Fibroblast of lung (primary cell): Measurements from ENCODE around the gene TCF21. TPM values are rescaled to one million over a fixed set of nuclear protein-coding genes. Genes with fewer than 3 reads are reported as not detected.

Experiments
- DNase-seq, 2 donors: peaks; one replicate each; pipeline versions ENCODE4 v3.0.0 to v3.0.0-alpha.2; 2010; ENCODE audit warnings: low read depth in 2 of 2
- H2AFZ ChIP-seq: 2 replicates; pipeline ENCODE4 v1.5.1; 2012; ENCODE audit warnings: low read length, control low read depth, inconsistent platforms
- H3K27ac ChIP-seq: 2 replicates; pipeline ENCODE4 v1.5.1; 2011; ENCODE audit warnings: low read length, control low read depth; ENCODE audit not compliant: insufficient read depth
- H3K27me3 ChIP-seq: 2 replicates; pipeline ENCODE4 v1.5.1; 2011; ENCODE audit warnings: mild to moderate bottlenecking, low read length; ENCODE audit not compliant: control insufficient read depth, insufficient read depth
- H3K36me3 ChIP-seq: 2 replicates; pipeline ENCODE4 v1.5.1; 2011; ENCODE audit warnings: low read length; ENCODE audit not compliant: control insufficient read depth, insufficient read depth
- H3K4me1 ChIP-seq: 2 replicates; pipeline ENCODE4 v1.5.1; 2011; ENCODE audit warnings: low read length; ENCODE audit not compliant: control insufficient read depth, insufficient read depth; ENCODE audit errors: extremely low read depth
- H3K4me2 ChIP-seq: 2 replicates; pipeline ENCODE4 v1.5.1; 2011; ENCODE audit warnings: low read length, control low read depth; ENCODE audit not compliant: insufficient read depth; ENCODE audit errors: extremely low read depth
- H3K4me3 ChIP-seq, 4 experiments: fragments of 200-600 bp in 1 of 4; sonication (generic) in 1 of 4; replicated peaks in 1 of 4; 2 replicates each; pipeline ENCODE4 v1.5.1; 2011 to 2016; ENCODE audit warnings: low read length in 4 of 4, low read depth in 3 of 4, mild to moderate bottlenecking in 3 of 4, control low read depth in 2 of 4, inconsistent platforms in 1 of 4, mixed read lengths in 1 of 4; ENCODE audit not compliant: insufficient read depth in 1 of 4; ENCODE audit errors: control extremely low read depth in 1 of 4
- H3K79me2 ChIP-seq: 2 replicates; pipeline ENCODE4 v1.5.1; 2012; ENCODE audit warnings: mild to moderate bottlenecking, low read length, inconsistent platforms; ENCODE audit not compliant: control insufficient read depth, insufficient read depth
- H3K9ac ChIP-seq: 2 replicates; pipeline ENCODE4 v1.5.1; 2011; ENCODE audit warnings: mild to moderate bottlenecking, low read length, control low read depth; ENCODE audit not compliant: insufficient read depth
- H3K9me3 ChIP-seq: 2 replicates; pipeline ENCODE4 v1.5.1; 2012; ENCODE audit warnings: low read depth, low read length; ENCODE audit not compliant: control insufficient read depth, insufficient read depth
- H4K20me1 ChIP-seq: 2 replicates; pipeline ENCODE4 v1.5.1; 2011; ENCODE audit warnings: low read length; ENCODE audit not compliant: control insufficient read depth, insufficient read depth; ENCODE audit errors: extremely low read depth
- EZH2 ChIP-seq: IDR thresholded peaks from 2 replicates; pipeline ENCODE4 v1.5.1; 2012; ENCODE audit warnings: low read length, control low read depth, mild to moderate bottlenecking; ENCODE audit errors: missing control alignments
- polyA plus RNA-seq, 2 donors: library from polyadenylated mRNA; depleted of rRNA in 1 of 2; stranded (reverse) in 1 of 2; unstranded in 1 of 2; fragments of >200 nt; gene quantifications; 2 replicates each; pipeline ENCODE4 v1.2.1, GENCODE V29; 2011 to 2012; ENCODE audit warnings: missing spikeins in 1 of 2
- total RNA-seq: library from RNA; depleted of rRNA; stranded (reverse); fragments of >200 nt; gene quantifications from 2 replicates; pipeline ENCODE4 v1.2.1, GENCODE V29; 2014
- TF ChIP-seq, protein P1 (sequence below), 2 donors: IDR thresholded peaks in 1 of 2; conservative IDR thresholded peaks in 1 of 2; 1 replicate in 1 of 2; 2 replicates in 1 of 2; pipeline ENCODE4 v1.5.1; 2011 to 2012; ENCODE audit warnings: low read length in 2 of 2, control low read depth in 1 of 2, inconsistent platforms in 1 of 2, low read depth in 1 of 2, mild to moderate bottlenecking in 1 of 2

Gene TCF21
- total and polyA plus RNA-seq, 2 donors (not counting 1 experiment from before 2014, with no cell fraction given), result 11.1 to 20.5 TPM

DNA sequence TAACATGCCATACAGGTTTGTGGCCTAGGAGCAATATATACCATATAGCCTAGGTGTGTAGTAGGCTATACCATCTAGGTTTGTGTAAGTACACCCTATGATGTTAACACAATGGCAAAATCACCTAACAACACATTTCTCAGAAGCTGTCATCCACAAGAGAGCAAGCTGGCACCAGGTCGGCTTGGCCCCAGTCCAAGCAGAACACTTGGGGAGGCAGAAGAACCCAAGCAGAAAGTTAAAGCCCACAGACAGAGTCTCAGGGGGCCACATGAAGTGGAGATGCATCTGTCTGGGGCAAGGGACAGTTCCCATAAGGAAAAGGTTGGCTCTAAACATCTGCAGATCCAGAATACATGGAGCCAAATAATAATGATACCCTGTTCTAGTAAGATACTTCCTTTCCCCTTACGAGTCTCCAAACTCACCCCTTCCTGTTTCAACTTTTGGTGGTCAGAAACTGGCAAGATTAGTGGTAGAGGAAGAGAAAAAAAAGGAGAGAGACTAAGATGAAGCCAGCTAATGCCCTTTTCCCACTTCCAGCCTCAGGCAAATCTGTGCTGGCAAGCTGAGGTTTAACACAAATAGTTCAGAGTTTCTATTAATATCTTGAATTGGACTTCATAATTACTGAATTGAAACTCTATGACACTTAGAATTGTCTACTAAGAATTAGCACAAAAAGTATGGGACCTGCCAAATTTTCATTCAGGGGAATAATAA lies 29.5 kb downstream of the TCF21 start:
- Histone ChIP-seq H3K79me2 (no peaks in the 10 kb centered on the region), H3K27me3 (no peaks in the 10 kb centered on the region), H3K36me3 (no peaks in the 10 kb centered on the region), H3K9me3 (no peaks in the 10 kb centered on the region), H4K20me1 (no peaks in the 10 kb centered on the region), H3K4me2 (no peak overlapping the region), H3K4me1 (no peaks in the 10 kb centered on the region), H3K4me3 (no peak overlapping the region), H2AFZ (no peak overlapping the region), H3K9ac (no peak overlapping the region), H3K27ac (no peak overlapping the region)
- no peak for TF ChIP-seq EZH2
- TF ChIP-seq, protein P1, sequence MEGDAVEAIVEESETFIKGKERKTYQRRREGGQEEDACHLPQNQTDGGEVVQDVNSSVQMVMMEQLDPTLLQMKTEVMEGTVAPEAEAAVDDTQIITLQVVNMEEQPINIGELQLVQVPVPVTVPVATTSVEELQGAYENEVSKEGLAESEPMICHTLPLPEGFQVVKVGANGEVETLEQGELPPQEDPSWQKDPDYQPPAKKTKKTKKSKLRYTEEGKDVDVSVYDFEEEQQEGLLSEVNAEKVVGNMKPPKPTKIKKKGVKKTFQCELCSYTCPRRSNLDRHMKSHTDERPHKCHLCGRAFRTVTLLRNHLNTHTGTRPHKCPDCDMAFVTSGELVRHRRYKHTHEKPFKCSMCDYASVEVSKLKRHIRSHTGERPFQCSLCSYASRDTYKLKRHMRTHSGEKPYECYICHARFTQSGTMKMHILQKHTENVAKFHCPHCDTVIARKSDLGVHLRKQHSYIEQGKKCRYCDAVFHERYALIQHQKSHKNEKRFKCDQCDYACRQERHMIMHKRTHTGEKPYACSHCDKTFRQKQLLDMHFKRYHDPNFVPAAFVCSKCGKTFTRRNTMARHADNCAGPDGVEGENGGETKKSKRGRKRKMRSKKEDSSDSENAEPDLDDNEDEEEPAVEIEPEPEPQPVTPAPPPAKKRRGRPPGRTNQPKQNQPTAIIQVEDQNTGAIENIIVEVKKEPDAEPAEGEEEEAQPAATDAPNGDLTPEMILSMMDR (conservative IDR thresholded peaks at IDR 0.05 in 1 of 2, IDR thresholded peaks at IDR 0.05 in 1 of 2; ENCODE audit: low read depth in 1 of 2, low read length in 2 of 2), result no peak
- no peak for DNase-seq

DNA sequence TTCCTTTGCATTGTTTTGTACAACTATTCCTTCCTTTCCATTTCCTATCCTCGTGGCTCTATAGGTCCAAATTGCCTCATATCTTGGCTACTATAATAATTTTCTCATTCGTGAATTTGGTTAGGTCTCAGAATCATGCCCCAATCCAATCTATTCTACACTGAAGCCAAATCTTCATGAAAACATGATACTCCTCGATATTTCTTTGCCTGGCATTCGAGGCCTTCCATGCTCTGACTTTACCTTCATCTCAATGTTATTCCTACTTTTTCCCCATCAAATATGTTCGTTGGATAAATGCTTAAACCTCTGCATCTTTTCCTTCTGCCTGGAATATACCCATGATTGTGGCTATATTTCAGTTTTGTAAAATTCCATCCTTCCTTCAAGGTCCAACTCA lies 30.4 kb downstream of the TCF21 start:
- Histone ChIP-seq H3K27ac (no peak overlapping the region), H3K4me3 (no peak overlapping the region), H2AFZ (no peak overlapping the region), H3K27me3 (no peaks in the 10 kb centered on the region), H3K4me2 (no peak overlapping the region), H3K36me3 (no peaks in the 10 kb centered on the region), H3K4me1 (no peaks in the 10 kb centered on the region), H4K20me1 (no peaks in the 10 kb centered on the region), H3K9ac (no peak overlapping the region), H3K79me2 (no peaks in the 10 kb centered on the region), H3K9me3 (no peaks in the 10 kb centered on the region)
- TF ChIP-seq, protein P1 (conservative IDR thresholded peaks at IDR 0.05 in 1 of 2, IDR thresholded peaks at IDR 0.05 in 1 of 2; ENCODE audit: low read depth in 1 of 2, low read length in 2 of 2), result no peak
- TF ChIP-seq EZH2, result no peak
- no peak for DNase-seq

DNA sequence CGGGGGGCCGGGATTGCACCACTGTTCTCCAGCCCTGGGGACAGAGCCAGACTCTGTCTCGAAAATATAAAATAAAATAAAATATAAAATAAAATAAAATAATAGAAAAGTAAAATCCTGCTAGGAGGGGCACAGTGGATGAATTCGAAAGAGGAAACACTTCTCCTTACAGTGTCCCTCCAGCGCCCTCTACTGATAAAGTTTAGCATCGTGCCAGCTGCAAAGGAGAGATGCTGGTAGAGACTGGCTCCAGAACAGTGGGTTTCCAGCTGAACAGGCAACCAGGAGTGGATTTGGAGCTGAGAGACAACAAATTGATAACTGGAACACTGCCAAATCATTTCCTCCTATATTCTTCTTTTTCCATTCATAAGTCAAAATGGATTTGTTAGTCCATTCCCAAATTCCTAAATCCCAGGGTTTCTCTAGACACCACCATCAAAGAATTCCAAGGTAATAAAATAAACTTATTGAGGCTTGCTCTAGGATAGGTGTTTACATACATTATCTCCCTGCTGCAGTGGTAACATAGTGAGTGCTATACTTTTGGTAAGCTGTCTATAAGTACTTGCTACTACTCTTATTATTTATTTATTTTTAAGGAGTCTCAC lies 32.4 kb downstream of the TCF21 start:
- H3K79me2 ChIP-seq, result no peaks in the 10 kb centered on the region
- H3K27ac ChIP-seq, result no peak overlapping the region
- no peaks in the 10 kb centered on the region for H3K4me1 ChIP-seq
- no peak overlapping the region for H2AFZ ChIP-seq
- no peak overlapping the region for H3K4me2 ChIP-seq
- TF ChIP-seq, protein P1 (conservative IDR thresholded peaks at IDR 0.05 in 1 of 2, IDR thresholded peaks at IDR 0.05 in 1 of 2; ENCODE audit: low read depth in 1 of 2, low read length in 2 of 2), result peak; percentile 92 to 93
- TF ChIP-seq EZH2, result no peak
- no peaks in the 10 kb centered on the region for H4K20me1 ChIP-seq
- H3K4me3 ChIP-seq, result no peak overlapping the region
- H3K9ac ChIP-seq, result no peak overlapping the region
- H3K27me3 ChIP-seq, result no peaks in the 10 kb centered on the region
- no peaks in the 10 kb centered on the region for H3K9me3 ChIP-seq
- DNase-seq, result peak; percentile 54 to 86
- H3K36me3 ChIP-seq, result no peaks in the 10 kb centered on the region
